GM12892 (cell line): ENCODE results near the gene PRKCH. TPM values are rescaled to one million over a fixed set of nuclear protein-coding genes. Genes with fewer than 3 reads are reported as not detected.
A peak's percentile ranks its signal among the peaks of the same experiment; 100 is the strongest.

Source experiments
- DNase-seq: peaks from one replicate; pipeline ENCODE4 v3.0.0; 2011; ENCODE audit not compliant: insufficient read length
- FAIRE-seq: peaks from 2 replicates; lab custom pipeline; 2011; peaks lifted over from hg19 to GRCh38; lab: Jason Lieb, UNC
- POLR2A ChIP-seq: IDR thresholded peaks from 2 replicates; pipeline ENCODE4 v1.6.1; 2011; ENCODE audit warnings: low read depth, low read length, control low read depth
- POLR2AphosphoS5 ChIP-seq: IDR thresholded peaks from 2 replicates; pipeline ENCODE4 v1.6.1; 2011; ENCODE audit warnings: low read depth, low read length, control low read depth
- TAF1 ChIP-seq: IDR thresholded peaks from 2 replicates; pipeline ENCODE4 v1.6.1; 2011; ENCODE audit warnings: low read depth, mild to moderate bottlenecking, control low read depth, low read length, borderline replicate concordance
- polyA plus RNA-seq: library from polyadenylated mRNA; unstranded; fragments of >200 nt; gene quantifications from one replicate; pipeline ENCODE4 v1.2.1, GENCODE V29; 2012; ENCODE audit warnings: missing spikeins, inconsistent platforms; ENCODE audit not compliant: missing spikeins

PRKCH gene
- polyA plus RNA-seq = 9.2 TPM

- DNase-seq = peak; percentile 55
- no peak for TF ChIP-seq POLR2AphosphoS5
- no peak for TF ChIP-seq POLR2A
- TF ChIP-seq TAF1 = no peak
- FAIRE-seq = no peak
Measured at GRCh38 chr14:61321385-61322010, at the start of gene PRKCH. Gene PRKCH, plus strand, starts transcription at chr14:61321579. Its CDS starts 523 bp downstream, at chr14:61322102.

GRCh38 chr14:61277232-61277631 lies 44.1 kb upstream of the PRKCH start:
- no peak for FAIRE-seq

GRCh38 chr14:61277784-61278183 lies 43.6 kb upstream of the PRKCH start:
- no peak for DNase-seq
- no peak for FAIRE-seq
- TF ChIP-seq TAF1 (no peak), POLR2AphosphoS5 (no peak), POLR2A (no peak)

More at GRCh38 chr14:61277232-61277631, 44.1 kb upstream of the PRKCH start:
- no peak for DNase-seq
- TF ChIP-seq TAF1 (no peak), POLR2AphosphoS5 (no peak), POLR2A (no peak)

GRCh38 chr14:61279082-61279481 lies 42.3 kb upstream of the PRKCH start:
- no peak for TF ChIP-seq POLR2A
- no peak for TF ChIP-seq POLR2AphosphoS5
- TF ChIP-seq TAF1 = no peak
- FAIRE-seq (no peak), DNase-seq (no peak)

GRCh38 chr14:61280092-61280525 lies 41.3 kb upstream of the PRKCH start:
- TF ChIP-seq POLR2A = no peak
- TF ChIP-seq TAF1 = no peak
- TF ChIP-seq POLR2AphosphoS5 = no peak
- no peak for DNase-seq
- no peak for FAIRE-seq

GRCh38 chr14:61280526-61281185 lies 40.7 kb upstream of the PRKCH start:
- peak; percentile 22 for DNase-seq

GRCh38 chr14:61281186-61281947 lies 40.0 kb upstream of the PRKCH start, which contains the start of gene TMEM30B:
Gene TMEM30B, minus strand, starts transcription at chr14:61281338. Its CDS starts 191 bp downstream, at chr14:61281147.
- TF ChIP-seq TAF1 = no peak
- no peak for TF ChIP-seq POLR2AphosphoS5
- TF ChIP-seq POLR2A = no peak
- FAIRE-seq = no peak
- no peak for DNase-seq

More at GRCh38 chr14:61280526-61281185, 40.7 kb upstream of the PRKCH start:
- no peak for TF ChIP-seq POLR2A
- no peak for TF ChIP-seq TAF1
- no peak for TF ChIP-seq POLR2AphosphoS5
- FAIRE-seq = no peak

GRCh38 chr14:61281948-61282275 lies 39.5 kb upstream of the PRKCH start:
- no peak for DNase-seq
- FAIRE-seq = no peak
- no peak for TF ChIP-seq POLR2AphosphoS5
- no peak for TF ChIP-seq POLR2A
- no peak for TF ChIP-seq TAF1

- no peak for DNase-seq
- no peak for FAIRE-seq
- no peak for TF ChIP-seq POLR2A
- TF ChIP-seq POLR2AphosphoS5 = no peak
Measured at GRCh38 chr14:61282746-61283145, 38.6 kb upstream of the PRKCH start.

- FAIRE-seq (no peak), DNase-seq (no peak)
- no peak for TF ChIP-seq POLR2A
- no peak for TF ChIP-seq TAF1
- TF ChIP-seq POLR2AphosphoS5 = no peak
Measured at GRCh38 chr14:61284001-61284400, 37.4 kb upstream of the PRKCH start.

- TF ChIP-seq POLR2A = no peak
- no peak for TF ChIP-seq TAF1
- no peak for TF ChIP-seq POLR2AphosphoS5
- DNase-seq (no peak), FAIRE-seq (no peak)
Measured at GRCh38 chr14:61285364-61285763, 36.0 kb upstream of the PRKCH start.

GRCh38 chr14:61287196-61287595 lies 34.2 kb upstream of the PRKCH start:
- DNase-seq (no peak), FAIRE-seq (no peak)
- TF ChIP-seq POLR2A (no peak), POLR2AphosphoS5 (no peak), TAF1 (no peak)
